Lower leg skin (tissue), 4 donors: Measurements from ENCODE around the gene INF2. TPM values are rescaled to one million over a fixed set of nuclear protein-coding genes. Genes with fewer than 3 reads are reported as not detected.

ENCODE experiments used
- DNase-seq, 2 donors: peaks; one replicate each; pipeline ENCODE4 v3.0.0-alpha.2; 2019; ENCODE audit warnings: low spot score in 2 of 2
- H3K4me3 ChIP-seq: fragments of 200-600 bp; sonication (generic); 2 replicates; pipeline ENCODE4 v1.5.1; 2017; ENCODE audit warnings: mild to moderate bottlenecking, low read depth; ENCODE audit not compliant: poor library complexity, severe bottlenecking
- CTCF ChIP-seq, 3 donors: fragments of 450-650 bp; IDR thresholded peaks; one replicate each; pipeline ENCODE4 v1.5.1; 2016; ENCODE audit warnings: antibody characterized with exemption in 3 of 3, mild to moderate bottlenecking in 3 of 3, moderate library complexity in 2 of 3
- POLR2A ChIP-seq, 2 donors: fragments of 450-650 bp; IDR thresholded peaks; one replicate each; pipeline ENCODE4 v1.6.1; 2016 to 2017; ENCODE audit warnings: antibody characterized with exemption in 2 of 2, mild to moderate bottlenecking in 1 of 2, moderate library complexity in 1 of 2
- WGBS, 2 donors: methylation state at CpG; one replicate each; pipeline ENCODE4 v1.1.5; 2018; 5-methylcytosine and 5-hydroxymethylcytosine counted together
- intact Hi-C: fragments of 100-400 bp; cut with DNase I; formaldehyde crosslinking; loops from one replicate; pipeline ENCODE4 v1.15.0; 2023; ENCODE audit warnings: low total_unique reads
- total RNA-seq, 4 donors: library from RNA; depleted of rRNA; stranded (reverse); fragments of >200 nt; gene quantifications; one replicate each; pipeline ENCODE4 v1.1.0, GENCODE V29; 2016

INF2 gene
- total RNA-seq, 4 donors from 2014 or later: 63.8 to 121 (median 83.9) TPM

GRCh38 chr14:104655128-104655848 lies 34.1 kb upstream of the INF2 start:
- 83 to 87% methylated on average over 14 of the region's 14 CpGs for WGBS, 2 donors
- H3K4me3 ChIP-seq: no peak overlapping the region
- TF ChIP-seq POLR2A (IDR thresholded peaks at IDR 0.05) (no peak), CTCF (IDR thresholded peaks at IDR 0.05) (no peak)
- DNase-seq: no peak
- intact Hi-C loops: no loop called here

- intact Hi-C loops: no loop called here
- 48 to 58% methylated on average over 29 of the region's 29 CpGs for WGBS, 2 donors
- no peak overlapping the region for H3K4me3 ChIP-seq
- no peak for TF ChIP-seq POLR2A (IDR thresholded peaks at IDR 0.05)
- no peak for TF ChIP-seq CTCF (IDR thresholded peaks at IDR 0.05)
- DNase-seq: no peak
These were observed 33.3 kb upstream of the INF2 start for GRCh38 chr14:104656014-104656714.

DNA sequence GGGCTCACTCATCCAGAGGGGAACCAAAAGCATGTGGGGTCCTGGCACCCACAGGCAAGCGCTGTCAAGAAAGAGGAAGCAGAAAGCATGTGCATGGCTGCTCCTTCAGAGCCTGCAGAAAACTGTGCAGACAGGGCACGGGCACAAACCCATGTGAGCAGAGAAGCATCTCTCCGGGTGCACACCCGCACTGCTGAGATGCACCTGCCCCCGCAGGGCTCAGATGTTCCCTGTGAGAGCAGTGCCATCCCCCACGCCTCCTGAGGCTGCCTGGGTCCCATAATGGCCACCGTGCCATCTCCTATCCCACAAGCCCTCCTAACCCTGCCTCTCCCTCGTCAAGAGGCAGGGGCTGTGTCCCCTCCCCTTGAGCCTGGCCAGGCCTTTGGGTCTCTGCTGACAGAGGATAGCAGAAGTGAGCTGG lies 32.3 kb upstream of the INF2 start:
- intact Hi-C loops: no loop called here
- no peak for DNase-seq
- H3K4me3 ChIP-seq: no peak overlapping the region
- 60 to 66% methylated on average over 6 to 8 of the region's 8 CpGs for WGBS, 2 donors
- TF ChIP-seq POLR2A (IDR thresholded peaks at IDR 0.05): no peak
- TF ChIP-seq CTCF (IDR thresholded peaks at IDR 0.05): no peak

DNA sequence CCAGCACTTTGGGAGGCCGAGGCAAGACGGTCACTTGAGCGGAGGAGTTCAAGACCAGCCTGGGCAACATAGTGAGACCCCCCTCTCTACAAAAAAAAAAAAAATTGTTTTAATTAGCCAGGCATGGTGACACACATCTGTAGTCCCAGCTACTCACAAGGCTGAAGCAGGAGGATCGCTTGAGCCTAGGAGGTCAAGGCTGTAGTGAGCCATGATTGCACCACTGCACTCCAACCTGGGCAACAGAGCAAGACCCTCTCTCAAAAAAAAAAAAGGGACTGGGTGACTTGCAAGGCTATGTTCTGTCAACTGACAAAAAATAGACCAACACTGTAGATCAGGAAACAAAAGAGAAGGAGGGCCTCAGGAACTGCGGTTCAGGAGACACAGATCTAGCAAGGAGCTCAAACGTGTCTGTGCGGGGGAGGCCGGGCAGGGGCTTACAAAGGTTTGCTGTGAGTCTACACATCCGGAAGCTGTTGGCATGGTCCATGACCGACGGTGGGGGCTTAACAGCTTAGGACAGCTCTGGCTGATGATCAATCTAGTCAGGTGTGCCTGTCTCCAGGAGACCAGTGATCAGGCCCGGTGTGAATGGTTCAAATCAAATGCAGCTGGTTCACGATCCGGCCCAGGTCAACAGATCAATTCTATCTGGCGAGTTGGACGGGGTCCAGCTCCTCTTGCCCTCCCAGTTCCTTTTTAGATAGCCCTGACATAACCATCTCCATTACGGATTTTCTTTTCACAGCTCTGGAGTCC lies 31.7 kb upstream of the INF2 start:
- TF ChIP-seq CTCF (IDR thresholded peaks at IDR 0.05): no peak
- no peak for TF ChIP-seq POLR2A (IDR thresholded peaks at IDR 0.05)
- DNase-seq: no peak
- intact Hi-C loops: no loop called here
- H3K4me3 ChIP-seq: no peak overlapping the region
- WGBS, 2 donors: 63 to 70% methylated on average over 16 to 17 of the region's 17 CpGs

DNA sequence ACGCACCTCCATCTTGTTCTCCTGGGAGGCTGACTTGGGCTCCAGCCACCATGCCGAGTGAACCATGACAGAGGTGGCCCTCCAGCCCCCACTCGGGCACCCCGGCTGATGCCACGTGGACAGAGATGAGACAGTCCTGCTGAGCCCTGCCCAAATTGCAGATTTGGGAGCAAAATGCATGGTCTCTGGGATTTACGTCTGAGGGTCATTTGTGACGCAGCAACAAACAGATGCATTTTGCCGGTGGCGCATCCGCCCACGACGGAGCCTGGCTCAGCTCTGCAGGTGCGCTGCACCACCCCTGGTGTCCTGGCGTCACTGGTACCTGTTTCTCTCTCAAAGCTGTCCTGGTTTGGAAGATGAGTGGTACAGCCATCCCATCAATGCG lies 31.1 kb upstream of the INF2 start:
- no peak overlapping the region for H3K4me3 ChIP-seq
- TF ChIP-seq CTCF (IDR thresholded peaks at IDR 0.05) (no peak), POLR2A (IDR thresholded peaks at IDR 0.05) (no peak)
- intact Hi-C loops: no loop called here
- WGBS, 2 donors: 90 to 96% methylated on average over 13 to 15 of the region's 15 CpGs
- DNase-seq: no peak
